ENCODE results near the gene MREG. TPM values are rescaled to one million over a fixed set of nuclear protein-coding genes. Genes with fewer than 3 reads are reported as not detected.

Gene MREG
- polyA plus RNA-seq, 3 donors = 0.14 to 0.47 TPM; not detected in 1

- H3K27me3 ChIP-seq (ENCODE audit: control insufficient read depth in 2 of 2, insufficient read depth in 2 of 2, low read length in 2 of 2) = no peaks in the 10 kb centered on the region
- H3K4me2 ChIP-seq (replicated peaks; ENCODE audit: extremely low read depth, low read length, poor library complexity, severe bottlenecking) = no peak overlapping the region
- H3K9me3 ChIP-seq (replicated peaks in 1 of 2; ENCODE audit: control insufficient read depth in 1 of 2, insufficient read depth in 1 of 2, low read length in 2 of 2) = no peaks in the 10 kb centered on the region
- H3K4me1 Mint-ChIP-seq = peaks cover 2% of the 10 kb centered on the region
- H3K9ac ChIP-seq (ENCODE audit: insufficient read depth, low read length, poor library complexity, severe bottlenecking) = no peak overlapping the region
- DNase-seq = no peak
- H3K36me3 ChIP-seq (replicated peaks in 1 of 2; ENCODE audit: control insufficient read depth in 1 of 2, insufficient read depth in 2 of 2, low read length in 2 of 2) = no peaks in the 10 kb centered on the region
- H3K4me3 ChIP-seq (replicated peaks in 1 of 3; ENCODE audit: low read depth in 2 of 3, low read length in 3 of 3) = no peak overlapping the region
- peaks cover 4% of the 10 kb centered on the region in 2 donors for H3K4me1 ChIP-seq (ENCODE audit: control insufficient read depth in 1 of 2, insufficient read depth in 2 of 2, low read length in 2 of 2)
- no peak overlapping the region for H3K4me3 Mint-ChIP-seq
- H3K9me3 Mint-ChIP-seq = peaks cover 0 to 3% (median 0%) of the 10 kb centered on the region in 7 donors
- TF ChIP-seq, protein P1, sequence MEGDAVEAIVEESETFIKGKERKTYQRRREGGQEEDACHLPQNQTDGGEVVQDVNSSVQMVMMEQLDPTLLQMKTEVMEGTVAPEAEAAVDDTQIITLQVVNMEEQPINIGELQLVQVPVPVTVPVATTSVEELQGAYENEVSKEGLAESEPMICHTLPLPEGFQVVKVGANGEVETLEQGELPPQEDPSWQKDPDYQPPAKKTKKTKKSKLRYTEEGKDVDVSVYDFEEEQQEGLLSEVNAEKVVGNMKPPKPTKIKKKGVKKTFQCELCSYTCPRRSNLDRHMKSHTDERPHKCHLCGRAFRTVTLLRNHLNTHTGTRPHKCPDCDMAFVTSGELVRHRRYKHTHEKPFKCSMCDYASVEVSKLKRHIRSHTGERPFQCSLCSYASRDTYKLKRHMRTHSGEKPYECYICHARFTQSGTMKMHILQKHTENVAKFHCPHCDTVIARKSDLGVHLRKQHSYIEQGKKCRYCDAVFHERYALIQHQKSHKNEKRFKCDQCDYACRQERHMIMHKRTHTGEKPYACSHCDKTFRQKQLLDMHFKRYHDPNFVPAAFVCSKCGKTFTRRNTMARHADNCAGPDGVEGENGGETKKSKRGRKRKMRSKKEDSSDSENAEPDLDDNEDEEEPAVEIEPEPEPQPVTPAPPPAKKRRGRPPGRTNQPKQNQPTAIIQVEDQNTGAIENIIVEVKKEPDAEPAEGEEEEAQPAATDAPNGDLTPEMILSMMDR (IDR thresholded peaks at IDR 0.05) = no peak
- H3K36me3 Mint-ChIP-seq = no peaks in the 10 kb centered on the region
- H3K27me3 Mint-ChIP-seq (ENCODE audit: low read depth in 3 of 3) = peaks cover 3 to 16% (median 8%) of the 10 kb centered on the region in 3 donors
- H3K27ac ChIP-seq (ENCODE audit: low read depth in 1 of 2, low read length in 2 of 2) = no peak overlapping the region
- H3K27ac Mint-ChIP-seq = no peak overlapping the region
- intact Hi-C loops (cut with micrococcal nuclease) = no loop called here
- no peaks in the 10 kb centered on the region for H4K20me1 ChIP-seq (ENCODE audit: insufficient read depth, low read length)
- no peak overlapping the region for H2AFZ ChIP-seq (ENCODE audit: insufficient read depth, low read depth, low read length, poor library complexity, severe bottlenecking)
- no peaks in the 10 kb centered on the region for H3K79me2 ChIP-seq (ENCODE audit: insufficient read depth, low read length)
Measured at GRCh38 chr2:215910180-215910579, 103.2 kb downstream of the MREG start.

GRCh38 chr2:215907147-215907546, 106.2 kb downstream of the MREG start:
- H3K4me3 Mint-ChIP-seq = no peak overlapping the region
- Histone ChIP-seq H4K20me1 (ENCODE audit: insufficient read depth, low read length) (no peaks in the 10 kb centered on the region), H3K79me2 (ENCODE audit: insufficient read depth, low read length) (no peaks in the 10 kb centered on the region), H3K27ac (ENCODE audit: low read depth in 1 of 2, low read length in 2 of 2) (no peak overlapping the region), H3K4me1 (ENCODE audit: control insufficient read depth in 1 of 2, insufficient read depth in 2 of 2, low read length in 2 of 2) (peaks cover 23 to 28% of the 10 kb centered on the region in 2 donors), H3K4me2 (replicated peaks; ENCODE audit: extremely low read depth, low read length, poor library complexity, severe bottlenecking) (no peak overlapping the region), H3K27me3 (ENCODE audit: control insufficient read depth in 2 of 2, insufficient read depth in 2 of 2, low read length in 2 of 2) (no peaks in the 10 kb centered on the region), H3K4me3 (replicated peaks in 1 of 3; ENCODE audit: low read depth in 2 of 3, low read length in 3 of 3) (no peak overlapping the region), H3K9ac (ENCODE audit: insufficient read depth, low read length, poor library complexity, severe bottlenecking) (no peak overlapping the region), H2AFZ (ENCODE audit: insufficient read depth, low read depth, low read length, poor library complexity, severe bottlenecking) (no peak overlapping the region), H3K36me3 (replicated peaks in 1 of 2; ENCODE audit: control insufficient read depth in 1 of 2, insufficient read depth in 2 of 2, low read length in 2 of 2) (no peaks in the 10 kb centered on the region), H3K9me3 (replicated peaks in 1 of 2; ENCODE audit: control insufficient read depth in 1 of 2, insufficient read depth in 1 of 2, low read length in 2 of 2) (no peaks in the 10 kb centered on the region)
- peaks cover 25% of the 10 kb centered on the region for H3K4me1 Mint-ChIP-seq
- H3K27me3 Mint-ChIP-seq (ENCODE audit: low read depth in 3 of 3) = peaks cover 5 to 16% (median 8%) of the 10 kb centered on the region in 3 donors
- peaks cover 0 to under 1% of the 10 kb centered on the region in 2 donors for H3K36me3 Mint-ChIP-seq
- no peak for DNase-seq
- 97% methylated on average over 3 of the region's 9 CpGs for WGBS (ENCODE audit: insufficient coverage)
- peaks cover 0 to 3% (median 0%) of the 10 kb centered on the region in 7 donors for H3K9me3 Mint-ChIP-seq
- intact Hi-C loops (cut with micrococcal nuclease) = loop anchor here in 1 of 2 donors (10.0 kb wide), 1 partner anchor 62 kb away; no protein-coding TSS in a partner anchor
- no peak overlapping the region for H3K27ac Mint-ChIP-seq
- TF ChIP-seq, protein P1 (IDR thresholded peaks at IDR 0.05) = no peak
